Caco-2 (cell line): ENCODE data around the gene ALKBH6. TPM values are rescaled to one million over a fixed set of nuclear protein-coding genes. Genes with fewer than 3 reads are reported as not detected.

Experiments used
- BruUV-seq: library from RNA; stranded (reverse); fragments of 400-500 nt; replicated peaks from 2 replicates; lab custom pipeline; 2021; lab: Mats Ljungman, UMichigan
- CTCF ChIA-PET: fragments of 300-600 bp; sonication (Branson Sonifier 250); formaldehyde crosslinking; loops from one replicate; lab custom pipeline; 2022; ENCODE audit warnings: antibody characterized with exemption; lab: Charles Lee
- POLR2A ChIA-PET: fragments of 300-600 bp; sonication (Branson Sonifier 250); formaldehyde crosslinking; loops from one replicate; lab custom pipeline; 2022; ENCODE audit warnings: antibody characterized with exemption; lab: Charles Lee
- DNase-seq, 2 experiments: peaks; one replicate each; pipeline versions ENCODE4 v3.0.0 to v3.0.0-alpha.2; 2020 to 2022
- H3K27me3 ChIP-seq: replicated peaks from 2 replicates; pipeline ENCODE4 v1.6.0; 2011; ENCODE audit warnings: low read length; ENCODE audit not compliant: control insufficient read depth, insufficient read depth
- H3K36me3 ChIP-seq: 2 replicates; pipeline ENCODE4 v1.5.1; 2011; ENCODE audit warnings: low read length; ENCODE audit not compliant: control insufficient read depth, insufficient read depth
- H3K4me1 ChIP-seq: fragments of 250-450 bp; sonication (Bioruptor Pico); 2 replicates; pipeline ENCODE4 v1.5.1; 2020; ENCODE audit warnings: mild to moderate bottlenecking
- H3K4me3 ChIP-seq: 2 replicates; pipeline ENCODE4 v1.5.1; 2011; ENCODE audit warnings: low read depth, mild to moderate bottlenecking, control low read depth, low read length
- H3K9me3 ChIP-seq: fragments of 250-450 bp; sonication (Bioruptor Pico); 2 replicates; pipeline ENCODE4 v1.5.1; 2020; ENCODE audit warnings: mild to moderate bottlenecking, moderate library complexity
- H3K27ac Mint-ChIP-seq: one replicate; pipeline ENCODE4 v1.8.0; 2022; ENCODE audit warnings: mixed read lengths; ENCODE audit not compliant: unreplicated experiment
- H3K27me3 Mint-ChIP-seq: one replicate; pipeline ENCODE4 v1.8.0; 2022; ENCODE audit warnings: mixed read lengths; ENCODE audit not compliant: insufficient read depth, unreplicated experiment
- H3K36me3 Mint-ChIP-seq: one replicate; pipeline ENCODE4 v1.8.0; 2022; ENCODE audit warnings: mild to moderate bottlenecking, mixed read lengths; ENCODE audit not compliant: insufficient read depth, unreplicated experiment
- H3K4me1 Mint-ChIP-seq: one replicate; pipeline ENCODE4 v1.8.0; 2022; ENCODE audit warnings: low read depth, mixed read lengths; ENCODE audit not compliant: unreplicated experiment
- H3K4me3 Mint-ChIP-seq: one replicate; pipeline ENCODE4 v1.8.0; 2022; ENCODE audit warnings: mild to moderate bottlenecking, moderate library complexity, mixed read lengths; ENCODE audit not compliant: unreplicated experiment
- H3K9me3 Mint-ChIP-seq: one replicate; pipeline ENCODE4 v1.8.0; 2022; ENCODE audit warnings: mixed read lengths; ENCODE audit not compliant: unreplicated experiment
- intact Hi-C: fragments of 100-400 bp; cut with micrococcal nuclease; formaldehyde crosslinking; loops from one replicate; pipeline ENCODE4 v1.10.0; 2022; ENCODE audit not compliant: unreplicated experiment
- total RNA-seq: library from RNA; stranded (reverse); gene quantifications from 2 replicates; pipeline ENCODE4 v1.2.3, GENCODE V29; 2022
- TF ChIP-seq, protein P1 (sequence below), 2 experiments: fragments of 200-600 bp in 1 of 2; IDR thresholded peaks; 1 replicate in 1 of 2; 2 replicates in 1 of 2; pipeline versions ENCODE4 v1.5.1 to v1.8.0; 2011 to 2022; ENCODE audit warnings: antibody characterized with exemption in 1 of 2, control low read depth in 1 of 2, inconsistent platforms in 1 of 2, low read depth in 1 of 2, low read length in 1 of 2, mild to moderate bottlenecking in 1 of 2, moderate library complexity in 1 of 2; ENCODE audit not compliant: insufficient read depth in 1 of 2, severe bottlenecking in 1 of 2, unreplicated experiment in 1 of 2

Gene ALKBH6
- total RNA-seq, 1 experiment from 2014 or later = 29.4 TPM

DNA sequence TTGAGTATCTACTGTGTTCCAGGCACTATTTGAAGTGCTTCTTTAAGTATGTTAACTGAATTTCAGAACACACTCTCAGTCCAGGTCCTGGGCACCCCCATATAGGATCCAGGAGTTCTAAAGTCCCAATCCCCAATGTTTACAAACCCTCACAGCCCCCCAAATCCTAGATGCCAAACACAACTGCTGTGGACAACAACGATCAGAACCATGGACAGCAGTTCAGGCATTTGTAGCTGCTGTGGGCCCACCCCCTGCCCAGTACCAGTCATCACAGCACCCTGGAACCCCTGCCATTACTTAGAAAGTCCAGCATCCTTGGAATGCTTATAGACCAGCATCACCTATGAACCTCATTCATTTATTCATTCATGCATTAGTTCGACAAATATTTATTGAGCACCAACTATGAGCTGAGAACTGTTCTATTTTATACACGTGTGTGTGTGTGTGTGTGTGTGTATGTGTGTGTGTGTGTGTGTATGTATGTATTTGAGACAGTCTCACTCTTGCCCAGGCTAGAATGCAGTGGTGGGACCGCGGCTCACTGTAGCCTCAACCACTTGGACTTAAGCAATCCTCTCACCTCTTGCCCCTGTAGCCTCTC is 38.3 kb downstream of the ALKBH6 start:
- no peaks in the 10 kb centered on the region for H3K9me3 Mint-ChIP-seq
- ChIA-PET CTCF (no interaction called here), POLR2A (no interaction called here)
- peak in 1 of 2 experiments; percentile 46 for DNase-seq
- no peaks in the 10 kb centered on the region for H3K36me3 Mint-ChIP-seq
- Histone ChIP-seq H3K9me3 (no peaks in the 10 kb centered on the region), H3K4me1 (no peaks in the 10 kb centered on the region), H3K27me3 (no peaks in the 10 kb centered on the region), H3K4me3 (no peak overlapping the region), H3K36me3 (no peaks in the 10 kb centered on the region)
- H3K4me3 Mint-ChIP-seq = no peak overlapping the region
- H3K4me1 Mint-ChIP-seq = no peaks in the 10 kb centered on the region
- H3K27me3 Mint-ChIP-seq = peaks cover 11% of the 10 kb centered on the region
- BruUV-seq = no TSS peak
- intact Hi-C loops = loop anchor here (1.0 kb wide), 1 partner anchor 147 kb away; no protein-coding TSS in a partner anchor
- H3K27ac Mint-ChIP-seq = no peak overlapping the region
- TF ChIP-seq, protein P1, sequence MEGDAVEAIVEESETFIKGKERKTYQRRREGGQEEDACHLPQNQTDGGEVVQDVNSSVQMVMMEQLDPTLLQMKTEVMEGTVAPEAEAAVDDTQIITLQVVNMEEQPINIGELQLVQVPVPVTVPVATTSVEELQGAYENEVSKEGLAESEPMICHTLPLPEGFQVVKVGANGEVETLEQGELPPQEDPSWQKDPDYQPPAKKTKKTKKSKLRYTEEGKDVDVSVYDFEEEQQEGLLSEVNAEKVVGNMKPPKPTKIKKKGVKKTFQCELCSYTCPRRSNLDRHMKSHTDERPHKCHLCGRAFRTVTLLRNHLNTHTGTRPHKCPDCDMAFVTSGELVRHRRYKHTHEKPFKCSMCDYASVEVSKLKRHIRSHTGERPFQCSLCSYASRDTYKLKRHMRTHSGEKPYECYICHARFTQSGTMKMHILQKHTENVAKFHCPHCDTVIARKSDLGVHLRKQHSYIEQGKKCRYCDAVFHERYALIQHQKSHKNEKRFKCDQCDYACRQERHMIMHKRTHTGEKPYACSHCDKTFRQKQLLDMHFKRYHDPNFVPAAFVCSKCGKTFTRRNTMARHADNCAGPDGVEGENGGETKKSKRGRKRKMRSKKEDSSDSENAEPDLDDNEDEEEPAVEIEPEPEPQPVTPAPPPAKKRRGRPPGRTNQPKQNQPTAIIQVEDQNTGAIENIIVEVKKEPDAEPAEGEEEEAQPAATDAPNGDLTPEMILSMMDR (IDR thresholded peaks at IDR 0.05; ENCODE audit: insufficient read depth in 1 of 2, low read depth in 1 of 2, low read length in 1 of 2, severe bottlenecking in 1 of 2, unreplicated experiment in 1 of 2) = no peak

DNA sequence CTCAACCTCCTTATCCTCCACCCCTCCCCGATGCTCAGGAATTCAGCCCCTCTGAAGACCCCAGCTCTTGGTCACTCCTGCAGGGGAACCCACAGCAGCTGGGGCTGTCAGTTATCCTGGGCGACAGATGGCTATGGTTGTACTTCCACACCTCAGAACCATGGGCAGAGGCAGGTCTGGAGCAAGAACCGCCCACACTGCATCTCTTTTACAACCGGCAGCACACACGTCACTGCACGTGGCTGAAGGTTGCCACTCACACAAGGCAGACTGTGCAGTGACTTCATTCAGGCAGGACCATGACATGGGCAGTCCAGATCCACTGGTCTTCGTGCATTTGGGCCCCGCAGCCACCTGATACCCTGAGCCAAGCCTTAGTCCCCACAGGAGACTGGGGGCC is 40.5 kb downstream of the ALKBH6 start:
- H3K36me3 ChIP-seq = no peaks in the 10 kb centered on the region
- no peaks in the 10 kb centered on the region for H3K4me1 ChIP-seq
- Mint-ChIP-seq H3K4me1 (no peaks in the 10 kb centered on the region), H3K9me3 (no peaks in the 10 kb centered on the region), H3K27me3 (peaks cover 10% of the 10 kb centered on the region), H3K36me3 (no peaks in the 10 kb centered on the region), H3K4me3 (no peak overlapping the region), H3K27ac (no peak overlapping the region)
- TF ChIP-seq, protein P1 (IDR thresholded peaks at IDR 0.05; ENCODE audit: insufficient read depth in 1 of 2, low read depth in 1 of 2, low read length in 1 of 2, severe bottlenecking in 1 of 2, unreplicated experiment in 1 of 2) = no peak
- no peak overlapping the region for H3K4me3 ChIP-seq
- ChIA-PET CTCF (no interaction called here), POLR2A (no interaction called here)
- no peaks in the 10 kb centered on the region for H3K9me3 ChIP-seq
- no peaks in the 10 kb centered on the region for H3K27me3 ChIP-seq
- intact Hi-C loops = no loop called here
- peak in 1 of 2 experiments; percentile 15 for DNase-seq
- BruUV-seq = no TSS peak

DNA sequence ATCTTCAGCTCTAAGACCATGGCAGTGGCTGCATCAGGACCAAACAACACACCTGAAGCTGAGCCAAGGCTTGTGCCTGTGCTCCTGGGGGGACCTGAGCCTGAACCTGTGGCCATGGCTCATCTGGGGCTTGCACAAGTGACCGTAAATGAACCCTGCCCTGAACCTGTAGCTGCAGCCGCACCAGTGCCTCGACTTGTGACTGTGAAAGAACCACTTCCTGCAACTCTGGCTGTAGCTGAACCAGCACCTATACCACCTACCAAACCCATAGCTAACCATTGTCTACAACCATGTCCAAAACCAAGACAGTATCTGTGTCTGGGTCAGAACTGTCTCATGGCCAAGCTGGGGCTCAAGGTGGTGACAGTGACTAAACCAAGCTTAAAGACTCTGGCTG is 47.2 kb downstream of the ALKBH6 start:
- BruUV-seq = no TSS peak
- Histone ChIP-seq H3K4me3 (no peak overlapping the region), H3K27me3 (no peaks in the 10 kb centered on the region; the same call in 1 of the 2 replicates), H3K4me1 (no peaks in the 10 kb centered on the region), H3K36me3 (no peaks in the 10 kb centered on the region), H3K9me3 (no peaks in the 10 kb centered on the region)
- no peaks in the 10 kb centered on the region for H3K9me3 Mint-ChIP-seq
- CTCF ChIA-PET = no interaction called here
- POLR2A ChIA-PET = no interaction called here
- H3K36me3 Mint-ChIP-seq = no peaks in the 10 kb centered on the region
- intact Hi-C loops = no loop called here
- no peak overlapping the region for H3K27ac Mint-ChIP-seq
- no peak for DNase-seq
- peaks cover 2% of the 10 kb centered on the region for H3K27me3 Mint-ChIP-seq
- no peaks in the 10 kb centered on the region for H3K4me1 Mint-ChIP-seq
- TF ChIP-seq, protein P1 (IDR thresholded peaks at IDR 0.05; ENCODE audit: insufficient read depth in 1 of 2, low read depth in 1 of 2, low read length in 1 of 2, severe bottlenecking in 1 of 2, unreplicated experiment in 1 of 2) = no peak
- H3K4me3 Mint-ChIP-seq = no peak overlapping the region
